Stimulated activated naive CD8-positive, alpha-beta T cell treated with anti-CD3 and anti-CD28 coated beads, Interleukin-15, amount 100 ng/mL, for 72 hours (primary cell): ENCODE data around the gene AGTR1.

Source experiments
- ATAC-seq: fragments of 150-1000 bp; cut with Tn5 transposase; 2 replicates; pipeline ENCODE4 v1.10.0; 2021; ENCODE audit warnings: mild to moderate bottlenecking, moderate library complexity
- DNase-seq, 2 donors: peaks; one replicate each; pipeline ENCODE4 v3.0.0; 2021 to 2022
- H3K27ac Mint-ChIP-seq, 2 donors: one replicate each; pipeline ENCODE4 v1.8.0; 2022; ENCODE audit warnings: mild to moderate bottlenecking in 2 of 2, mixed read lengths in 2 of 2, moderate library complexity in 2 of 2
- H3K27me3 Mint-ChIP-seq: one replicate; pipeline ENCODE4 v1.8.0; 2022; ENCODE audit warnings: mixed read lengths
- H3K4me1 Mint-ChIP-seq: one replicate; pipeline ENCODE4 v1.8.0; 2022; ENCODE audit warnings: mild to moderate bottlenecking, mixed read lengths
- H3K4me3 Mint-ChIP-seq, 2 donors: one replicate each; pipeline ENCODE4 v1.8.0; 2022; ENCODE audit warnings: mild to moderate bottlenecking in 2 of 2, mixed read lengths in 2 of 2, moderate library complexity in 1 of 2
- H3K9me3 Mint-ChIP-seq, 2 donors: one replicate each; pipeline ENCODE4 v1.8.0; 2022; ENCODE audit warnings: mixed read lengths in 2 of 2

Gene AGTR1

DNA sequence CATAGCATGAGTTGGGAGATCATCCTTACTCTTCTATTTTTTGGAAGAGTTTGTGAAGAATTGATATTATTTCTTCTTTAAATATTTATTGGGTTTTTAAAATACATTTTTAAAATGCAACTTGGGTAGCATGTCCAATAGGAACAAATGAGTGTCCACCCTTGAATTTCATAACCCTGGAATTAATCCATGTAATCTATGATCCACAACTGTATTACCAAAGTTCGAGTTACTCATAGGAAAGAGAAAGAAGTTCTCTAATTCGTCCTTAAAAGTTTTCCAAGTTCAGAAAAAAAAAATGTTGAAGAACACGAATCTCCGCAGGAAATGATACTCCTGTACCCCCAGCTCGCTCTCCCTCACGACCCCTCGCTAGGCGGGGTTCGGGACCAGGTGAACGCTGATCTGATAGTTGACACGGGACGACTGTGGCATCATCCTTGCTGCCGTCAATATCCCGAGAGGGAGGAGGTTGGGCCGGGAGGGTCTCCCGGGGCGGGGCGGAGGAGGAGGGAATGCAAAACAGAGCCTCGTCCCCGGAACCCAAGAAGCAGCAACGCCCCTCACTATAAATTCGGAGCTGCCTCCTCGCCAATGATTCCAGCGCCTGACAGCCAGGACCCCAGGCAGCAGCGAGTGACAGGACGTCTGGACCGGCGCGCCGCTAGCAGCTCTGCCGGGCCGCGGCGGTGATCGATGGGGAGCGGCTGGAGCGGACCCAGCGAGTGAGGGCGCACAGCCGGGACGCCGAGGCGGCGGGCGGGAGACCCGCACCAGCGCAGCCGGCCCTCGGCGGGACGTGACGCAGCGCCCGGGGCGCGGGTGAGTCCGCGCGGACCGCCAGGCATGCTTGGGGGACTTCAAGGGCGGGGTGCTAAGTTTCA lies at the start of gene AGTR1:
Gene AGTR1 (plus strand): TSS at position 598 of the 884 bp plus-strand sequence. CDS start 43,133 bp downstream, outside the sequence.
- peaks cover 5 to 9% of the 10 kb centered on the region in 2 donors for H3K9me3 Mint-ChIP-seq
- H3K27ac Mint-ChIP-seq, result no peak within 1 kb of the TSS
- no peak for DNase-seq
- H3K4me3 Mint-ChIP-seq, result no peak within 1 kb of the TSS
- H3K27me3 Mint-ChIP-seq, result peaks cover 30% of the 10 kb centered on the region
- H3K4me1 Mint-ChIP-seq, result no peaks in the 10 kb centered on the region
- ATAC-seq, result no peak

DNA sequence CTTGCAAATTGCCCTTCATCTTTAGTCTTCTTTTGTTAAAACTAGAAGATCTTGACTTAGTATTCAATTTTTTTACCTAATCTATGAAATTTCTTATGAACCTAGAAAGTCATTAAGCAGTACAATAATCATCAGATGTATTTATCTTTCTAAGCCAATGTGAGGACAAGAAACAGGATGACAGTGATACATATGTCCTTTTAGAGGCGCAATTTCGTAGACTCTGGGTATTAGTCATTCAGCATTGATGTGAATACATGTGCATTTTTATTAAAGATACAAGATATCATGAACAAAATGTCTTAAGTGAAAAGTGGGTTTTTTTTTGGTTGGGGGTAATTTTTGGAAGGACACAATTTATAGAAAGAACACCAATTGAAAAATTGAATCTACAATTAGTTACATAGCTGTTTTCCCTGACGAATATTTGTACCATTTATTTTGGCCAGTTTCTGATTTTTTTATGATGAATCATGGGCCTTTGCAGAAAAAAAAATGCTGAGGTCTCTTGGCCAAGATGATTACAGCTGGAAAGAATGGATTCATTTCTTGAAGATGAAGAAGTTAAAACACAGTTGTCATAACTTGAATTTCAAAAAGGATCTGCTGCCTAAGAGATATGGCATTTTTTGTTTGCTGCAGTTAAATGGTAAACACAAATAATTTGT lies 48.9 kb upstream of the AGTR1 start:
- no peaks in the 10 kb centered on the region for H3K27me3 Mint-ChIP-seq
- DNase-seq (no peak), ATAC-seq (no peak)
- no peak overlapping the region for H3K4me3 Mint-ChIP-seq
- no peak overlapping the region for H3K27ac Mint-ChIP-seq
- H3K4me1 Mint-ChIP-seq, result no peaks in the 10 kb centered on the region
- no peaks in the 10 kb centered on the region for H3K9me3 Mint-ChIP-seq

DNA sequence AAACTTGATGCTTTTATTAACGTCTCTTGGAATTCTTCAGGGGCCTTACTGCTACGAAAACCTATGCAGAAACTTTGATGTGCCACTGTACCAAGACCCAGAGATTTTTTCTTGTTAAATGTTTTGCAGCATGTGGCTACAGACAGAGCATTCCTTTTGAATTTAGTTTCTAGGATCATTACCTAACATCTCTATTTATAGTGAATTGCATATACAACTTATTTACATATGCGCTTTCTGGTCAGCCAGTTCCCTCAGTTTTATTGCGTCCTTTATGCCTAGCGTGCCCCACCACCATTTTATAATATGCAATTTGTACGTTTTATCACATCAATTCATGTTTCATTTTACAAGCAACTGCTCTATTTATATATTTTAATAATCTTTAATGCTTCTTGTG lies 46.2 kb upstream of the AGTR1 start:
- H3K27me3 Mint-ChIP-seq, result no peaks in the 10 kb centered on the region
- ATAC-seq (no peak), DNase-seq (no peak)
- no peaks in the 10 kb centered on the region for H3K9me3 Mint-ChIP-seq
- H3K4me1 Mint-ChIP-seq, result no peaks in the 10 kb centered on the region
- H3K4me3 Mint-ChIP-seq, result no peak overlapping the region
- H3K27ac Mint-ChIP-seq, result no peak overlapping the region

DNA sequence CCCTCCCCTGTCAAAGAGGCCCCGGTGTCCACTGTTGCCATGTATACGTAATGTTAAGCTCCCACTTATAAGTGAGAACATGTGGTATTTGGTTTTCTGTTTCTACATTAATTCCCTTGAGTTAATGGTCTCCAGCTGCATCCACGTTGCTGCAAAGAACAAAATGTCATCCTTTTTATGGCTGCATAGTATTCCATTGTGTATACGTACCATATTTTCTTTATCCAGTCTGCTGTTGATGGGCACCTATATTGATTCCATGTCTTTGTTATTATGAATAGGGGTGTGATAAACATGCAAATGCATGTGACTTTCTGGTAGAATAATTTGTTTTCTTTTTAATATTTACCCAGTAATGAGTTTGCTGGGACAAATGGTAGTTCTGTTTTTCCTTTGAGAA lies 43.3 kb upstream of the AGTR1 start:
- no peak overlapping the region for H3K4me3 Mint-ChIP-seq
- ATAC-seq (no peak), DNase-seq (no peak)
- no peaks in the 10 kb centered on the region for H3K4me1 Mint-ChIP-seq
- no peaks in the 10 kb centered on the region for H3K9me3 Mint-ChIP-seq
- no peaks in the 10 kb centered on the region for H3K27me3 Mint-ChIP-seq
- H3K27ac Mint-ChIP-seq, result no peak overlapping the region

DNA sequence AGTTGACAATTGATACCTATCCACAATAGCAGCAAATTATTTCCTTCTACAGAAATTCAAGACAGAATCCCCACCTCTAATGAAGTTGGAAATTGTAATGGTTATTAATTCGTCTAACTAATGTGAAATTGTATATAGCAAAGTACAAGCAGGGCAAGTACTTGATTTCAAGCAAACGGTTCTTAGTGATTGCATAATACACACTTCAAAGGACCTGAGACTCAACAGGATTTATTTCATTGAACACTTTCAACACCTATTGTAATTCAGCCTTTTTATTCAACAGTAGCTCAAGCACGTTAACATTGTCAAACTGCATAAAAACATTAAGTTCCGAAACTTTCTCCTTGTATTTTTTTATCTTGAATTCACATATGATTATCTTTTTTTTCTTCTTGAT lies 40.2 kb upstream of the AGTR1 start:
- Mint-ChIP-seq H3K27me3 (no peaks in the 10 kb centered on the region), H3K27ac (no peak overlapping the region), H3K4me1 (no peaks in the 10 kb centered on the region), H3K4me3 (no peak overlapping the region), H3K9me3 (no peaks in the 10 kb centered on the region)
- ATAC-seq (no peak), DNase-seq (no peak)

DNA sequence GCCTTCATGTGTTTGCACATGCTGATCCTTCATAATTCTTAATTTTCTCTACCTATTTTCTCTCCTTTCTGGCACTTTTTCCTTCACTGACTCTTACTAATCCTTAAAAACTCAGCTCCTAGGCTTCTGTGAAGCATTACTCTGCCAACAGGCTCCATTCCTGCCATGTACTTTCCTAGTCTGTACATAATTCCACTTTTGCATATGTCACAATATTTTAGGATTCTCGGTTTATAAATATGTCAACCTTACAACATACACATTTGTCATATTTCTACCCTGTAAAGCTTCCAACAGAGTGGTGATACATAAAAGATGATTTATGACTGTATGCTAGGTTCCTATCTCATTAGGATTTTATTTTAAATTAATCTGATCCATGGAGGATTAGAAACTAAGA lies 38.2 kb upstream of the AGTR1 start:
- ATAC-seq (no peak), DNase-seq (no peak)
- Mint-ChIP-seq H3K9me3 (no peaks in the 10 kb centered on the region), H3K27me3 (no peaks in the 10 kb centered on the region), H3K27ac (no peak overlapping the region), H3K4me3 (no peak overlapping the region), H3K4me1 (no peaks in the 10 kb centered on the region)

DNA sequence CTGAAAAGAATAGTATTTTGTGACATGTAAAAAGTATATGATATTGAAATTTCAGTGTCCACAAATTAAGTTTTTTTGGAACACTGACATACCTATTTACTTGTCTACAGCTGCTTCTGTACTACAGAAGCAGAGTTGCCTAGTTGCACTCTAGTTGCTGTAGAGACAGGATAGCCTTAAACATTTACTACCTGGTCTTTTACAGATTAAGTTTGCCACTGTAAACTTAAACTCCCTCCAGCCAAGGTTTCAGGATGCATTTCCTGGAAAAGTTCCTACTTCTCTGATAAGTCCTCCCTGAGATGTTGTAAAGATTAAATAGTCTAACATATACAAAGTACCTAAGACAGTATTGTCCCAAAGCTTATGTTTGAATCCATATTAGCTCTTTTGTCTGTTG lies 17.4 kb upstream of the AGTR1 start:
- H3K4me1 Mint-ChIP-seq, result no peaks in the 10 kb centered on the region
- DNase-seq (no peak), ATAC-seq (no peak)
- no peak overlapping the region for H3K4me3 Mint-ChIP-seq
- H3K27me3 Mint-ChIP-seq, result no peaks in the 10 kb centered on the region
- no peak overlapping the region for H3K27ac Mint-ChIP-seq
- peaks cover 0 to 5% of the 10 kb centered on the region in 2 donors for H3K9me3 Mint-ChIP-seq

DNA sequence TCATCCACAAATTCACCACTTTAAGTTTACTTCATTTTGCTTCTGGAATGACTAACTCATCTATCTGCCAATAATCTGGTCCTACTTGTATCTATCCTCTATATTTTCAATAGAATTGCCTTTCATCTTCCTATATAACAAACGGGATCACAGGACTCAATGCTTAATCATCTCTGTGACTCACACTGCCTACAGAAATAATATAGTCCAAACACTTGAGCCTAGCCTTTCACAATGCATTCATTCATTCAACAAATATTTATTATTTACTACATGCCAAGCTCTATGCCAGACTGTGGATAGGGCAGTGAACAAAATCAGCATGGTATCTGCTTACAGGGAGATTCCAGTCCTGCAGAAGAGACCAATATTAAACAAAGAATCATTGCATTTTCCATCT lies 16.6 kb upstream of the AGTR1 start:
- Mint-ChIP-seq H3K27me3 (no peaks in the 10 kb centered on the region), H3K4me1 (no peaks in the 10 kb centered on the region), H3K4me3 (no peak overlapping the region), H3K27ac (no peak overlapping the region), H3K9me3 (peaks cover 0 to 5% of the 10 kb centered on the region in 2 donors)
- DNase-seq (no peak), ATAC-seq (no peak)

DNA sequence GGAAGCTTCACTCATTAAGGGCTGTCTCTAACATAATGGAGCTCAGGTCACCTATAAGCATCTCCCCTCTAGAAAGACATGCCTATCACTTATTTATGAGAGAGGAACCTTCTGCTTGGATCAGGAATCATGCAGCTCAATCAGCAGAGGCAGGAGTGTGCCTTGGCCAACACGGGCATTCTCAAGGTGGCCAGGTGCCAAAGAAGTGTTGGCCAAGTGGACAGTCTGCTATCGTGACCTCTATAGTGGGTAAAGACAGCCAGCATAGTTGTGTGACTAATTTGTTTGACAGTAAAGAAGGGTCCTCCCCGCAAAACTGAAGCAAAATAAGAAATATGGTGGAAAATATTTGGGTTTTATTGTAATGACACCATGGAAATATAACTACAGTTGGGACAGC lies 14.7 kb upstream of the AGTR1 start:
- Mint-ChIP-seq H3K4me3 (no peak overlapping the region), H3K27me3 (no peaks in the 10 kb centered on the region), H3K27ac (no peak overlapping the region), H3K4me1 (no peaks in the 10 kb centered on the region), H3K9me3 (peaks cover 0 to 5% of the 10 kb centered on the region in 2 donors)
- DNase-seq (no peak), ATAC-seq (no peak)

DNA sequence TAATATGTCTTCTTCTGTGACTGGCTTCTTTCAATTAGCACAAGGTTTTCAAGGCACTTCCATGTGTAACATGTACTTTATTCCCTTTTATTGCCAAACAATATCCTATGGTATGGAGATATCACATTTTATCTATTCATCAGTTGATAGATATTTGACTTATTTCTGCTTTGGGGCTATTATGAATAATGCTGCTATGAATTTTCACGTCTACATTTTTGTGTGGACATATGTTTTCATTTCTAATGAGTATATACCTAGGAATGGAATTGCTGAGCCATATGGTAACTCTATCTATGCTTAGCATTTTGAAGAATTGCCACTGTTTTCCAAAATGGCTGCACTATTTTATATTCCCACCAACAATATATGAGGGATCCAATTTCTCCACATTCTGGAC lies 3.6 kb upstream of the AGTR1 start:
- no peak overlapping the region for H3K4me3 Mint-ChIP-seq
- DNase-seq (no peak), ATAC-seq (no peak)
- H3K4me1 Mint-ChIP-seq, result no peaks in the 10 kb centered on the region
- peaks cover 20% of the 10 kb centered on the region for H3K27me3 Mint-ChIP-seq
- H3K27ac Mint-ChIP-seq, result no peak overlapping the region
- H3K9me3 Mint-ChIP-seq, result peaks cover 5 to 9% of the 10 kb centered on the region in 2 donors

DNA sequence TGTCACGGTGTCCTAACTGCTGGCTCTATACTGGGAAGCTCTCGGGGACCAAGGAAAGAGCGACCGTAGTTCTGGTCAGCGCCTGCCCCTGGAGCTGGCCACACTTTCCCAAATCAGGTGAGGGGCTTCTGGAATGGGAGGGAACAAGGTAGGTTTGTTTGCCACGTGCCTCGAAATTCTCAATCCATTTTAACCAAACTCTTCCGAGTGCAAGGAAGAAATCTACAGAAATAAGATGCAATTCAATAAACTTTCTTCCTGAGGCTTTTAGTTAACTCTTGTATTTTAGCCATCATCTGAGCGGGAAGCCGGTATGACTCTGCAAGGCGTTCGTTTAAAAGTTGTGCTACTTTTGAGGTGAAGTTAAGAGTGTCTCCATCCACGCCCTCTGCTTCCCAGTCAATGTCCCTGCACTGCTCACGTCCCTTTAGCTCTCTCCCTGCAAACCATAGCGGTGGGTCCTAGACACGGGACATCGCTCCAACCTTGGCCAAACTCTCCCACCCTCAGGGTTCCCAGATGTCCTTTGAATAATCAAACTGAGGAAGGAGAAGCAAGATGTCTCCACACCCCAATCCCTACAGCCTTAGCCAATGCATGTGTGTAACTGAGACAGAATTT lies 597 bp downstream of the AGTR1 start:
- no peak overlapping the region for H3K4me3 Mint-ChIP-seq
- no peak for DNase-seq
- H3K9me3 Mint-ChIP-seq, result peaks cover 5 to 9% of the 10 kb centered on the region in 2 donors
- H3K27me3 Mint-ChIP-seq, result peaks cover 30% of the 10 kb centered on the region
- no peak for ATAC-seq
- H3K4me1 Mint-ChIP-seq, result no peaks in the 10 kb centered on the region
- H3K27ac Mint-ChIP-seq, result no peak overlapping the region

DNA sequence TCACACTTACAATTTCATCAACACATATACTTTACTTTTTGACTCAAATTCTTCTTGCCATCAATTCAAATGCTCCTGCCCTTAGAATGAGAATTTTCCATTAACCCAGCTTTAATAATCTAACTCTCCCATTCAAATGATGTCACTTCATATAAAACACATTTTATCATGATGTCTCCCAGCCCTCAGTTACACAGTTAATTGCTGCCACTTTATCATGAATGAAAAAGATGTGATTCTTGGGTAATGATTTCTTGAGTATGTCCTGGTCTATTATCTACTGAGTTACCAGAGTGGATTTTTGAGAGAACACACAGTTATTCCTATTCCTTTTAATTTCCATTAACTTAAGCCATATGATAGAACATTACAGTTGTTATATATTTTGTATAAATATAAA lies 7.6 kb downstream of the AGTR1 start:
- H3K4me3 Mint-ChIP-seq, result no peak overlapping the region
- no peak for DNase-seq
- H3K9me3 Mint-ChIP-seq, result no peaks in the 10 kb centered on the region
- ATAC-seq, result no peak
- no peaks in the 10 kb centered on the region for H3K4me1 Mint-ChIP-seq
- no peaks in the 10 kb centered on the region for H3K27me3 Mint-ChIP-seq
- no peak overlapping the region for H3K27ac Mint-ChIP-seq

DNA sequence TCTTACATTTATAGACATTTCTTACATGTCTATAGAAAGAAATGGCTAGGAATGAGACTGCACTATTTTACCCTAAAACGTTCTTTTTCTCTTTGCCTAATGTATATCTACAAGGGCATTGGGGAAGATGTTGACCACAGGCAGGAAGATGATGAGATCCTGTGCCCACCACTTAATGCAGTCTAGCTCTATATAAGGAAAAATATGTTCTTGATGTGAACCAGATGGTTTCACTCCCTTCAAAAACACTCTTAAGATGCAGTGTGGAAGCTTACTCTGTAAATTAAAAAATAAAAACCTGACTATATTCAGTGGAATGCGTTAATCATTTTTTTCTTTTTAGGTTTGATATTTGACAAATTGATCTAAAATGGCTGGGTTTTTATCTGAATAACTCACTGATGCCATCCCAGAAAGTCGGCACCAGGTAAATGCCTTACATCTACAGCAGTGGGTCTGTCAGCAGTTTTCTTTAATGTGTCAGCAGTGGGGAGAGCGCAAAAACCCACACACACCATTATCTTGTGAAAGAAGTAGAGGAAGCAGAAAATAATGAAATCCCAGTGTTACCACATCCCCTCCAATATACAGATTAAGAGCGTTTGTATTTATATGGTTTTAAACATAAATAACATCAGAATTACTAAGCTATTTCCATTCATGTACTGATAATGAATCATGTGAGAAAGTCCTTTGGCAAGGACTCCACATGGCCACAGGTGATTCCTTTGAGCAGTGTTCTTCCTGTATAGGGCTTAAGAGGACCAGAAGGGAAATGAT lies 10.1 kb downstream of the AGTR1 start:
- Mint-ChIP-seq H3K27ac (no peak overlapping the region), H3K4me3 (no peak overlapping the region), H3K27me3 (no peaks in the 10 kb centered on the region), H3K9me3 (no peaks in the 10 kb centered on the region), H3K4me1 (no peaks in the 10 kb centered on the region)
- ATAC-seq (no peak), DNase-seq (no peak)

DNA sequence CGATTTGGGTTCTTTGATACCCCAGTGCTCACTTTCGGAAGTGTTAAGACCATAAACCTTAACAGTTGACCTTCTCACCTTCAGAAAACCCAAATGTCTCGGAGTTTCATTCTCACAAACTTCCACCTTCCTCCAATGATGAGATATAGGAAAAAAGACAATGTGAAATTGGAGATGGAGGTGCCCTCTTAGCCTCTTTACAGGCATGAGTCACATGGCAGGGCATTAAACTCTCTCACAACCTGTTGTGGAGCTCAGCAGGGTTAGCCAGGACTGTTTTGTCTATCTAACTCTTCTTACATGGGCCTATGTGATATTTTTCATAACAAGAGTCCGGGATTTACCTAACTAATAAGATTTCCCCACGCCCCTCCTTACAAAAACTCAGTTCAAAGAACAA lies 10.7 kb downstream of the AGTR1 start:
- Mint-ChIP-seq H3K27me3 (no peaks in the 10 kb centered on the region), H3K27ac (no peak overlapping the region), H3K4me1 (no peaks in the 10 kb centered on the region), H3K9me3 (no peaks in the 10 kb centered on the region), H3K4me3 (no peak overlapping the region)
- ATAC-seq, result no peak
- no peak for DNase-seq

DNA sequence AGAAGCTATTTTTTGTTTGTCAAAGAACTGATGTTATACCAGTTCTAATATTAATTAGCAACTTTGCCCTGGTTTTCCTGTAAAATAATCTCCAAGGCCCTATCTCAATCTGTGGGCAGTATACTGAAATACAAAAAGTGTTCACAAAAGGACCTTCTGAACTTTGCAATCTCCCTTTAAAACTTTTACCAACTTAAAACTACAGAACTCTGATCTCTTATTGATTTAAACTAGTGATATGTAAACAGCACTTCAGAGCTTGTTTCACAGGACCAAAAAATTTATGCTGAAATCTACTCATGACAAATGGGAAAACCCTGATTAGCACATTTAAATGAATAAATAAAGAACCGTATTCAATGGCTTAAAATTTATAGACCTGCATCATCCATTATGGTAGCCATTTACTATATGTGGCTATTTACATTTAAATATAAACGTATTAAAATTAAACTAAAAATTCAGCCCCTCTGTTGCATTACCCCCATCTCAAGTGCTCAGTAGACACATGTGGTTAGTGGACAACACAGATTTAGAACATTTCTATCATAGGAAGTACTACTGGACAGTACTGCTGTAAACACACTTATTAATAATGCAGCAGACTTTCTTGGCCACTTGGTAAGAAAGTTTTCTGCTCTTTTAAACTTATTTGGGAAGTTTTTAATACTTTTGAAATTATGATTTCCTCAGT lies 12.0 kb downstream of the AGTR1 start:
- ATAC-seq (no peak), DNase-seq (no peak)
- Mint-ChIP-seq H3K27me3 (no peaks in the 10 kb centered on the region), H3K9me3 (no peaks in the 10 kb centered on the region), H3K4me1 (no peaks in the 10 kb centered on the region), H3K27ac (no peak overlapping the region), H3K4me3 (no peak overlapping the region)
